Immature natural killer cell (primary cell): ENCODE results near the gene DCK. TPM values are rescaled to one million over a fixed set of nuclear protein-coding genes. Genes with fewer than 3 reads are reported as not detected.

Source experiments
- DNase-seq, 3 donors: peaks; one replicate each; pipeline ENCODE4 v3.0.0; 2022; ENCODE audit warnings: mixed read lengths in 1 of 3
- H3K27ac Mint-ChIP-seq, 6 donors: one replicate each; pipeline ENCODE4 v1.8.0; 2020; ENCODE audit warnings: mixed read lengths in 6 of 6, mild to moderate bottlenecking in 5 of 6, inconsistent platforms in 4 of 6, moderate library complexity in 3 of 6
- H3K27me3 Mint-ChIP-seq, 3 donors: one replicate each; pipeline ENCODE4 v1.8.0; 2020 to 2021; ENCODE audit warnings: low read depth in 3 of 3, mild to moderate bottlenecking in 3 of 3, mixed read lengths in 3 of 3, moderate library complexity in 3 of 3, inconsistent platforms in 1 of 3
- H3K36me3 Mint-ChIP-seq, 3 donors: one replicate each; pipeline ENCODE4 v1.8.0; 2020; ENCODE audit warnings: mixed read lengths in 3 of 3, inconsistent platforms in 2 of 3, mild to moderate bottlenecking in 2 of 3
- H3K4me1 Mint-ChIP-seq, 2 donors: one replicate each; pipeline ENCODE4 v1.8.0; 2020; ENCODE audit warnings: inconsistent platforms in 2 of 2, mild to moderate bottlenecking in 2 of 2, mixed read lengths in 2 of 2, moderate library complexity in 1 of 2
- H3K4me3 Mint-ChIP-seq, 5 donors: one replicate each; pipeline ENCODE4 v1.8.0; 2020; ENCODE audit warnings: mild to moderate bottlenecking in 5 of 5, mixed read lengths in 5 of 5, inconsistent platforms in 3 of 5, moderate library complexity in 3 of 5
- H3K9me3 Mint-ChIP-seq, 6 donors: one replicate each; pipeline ENCODE4 v1.8.0; 2020; ENCODE audit warnings: mild to moderate bottlenecking in 6 of 6, mixed read lengths in 6 of 6, inconsistent platforms in 4 of 6, moderate library complexity in 3 of 6
- polyA plus RNA-seq, 3 donors: library from polyadenylated mRNA; unstranded; fragments of 300-500 nt; fragmentation: Illumina TruSeq; gene quantifications; one replicate each; pipeline ENCODE4 v1.2.3, GENCODE V29; 2021

The DCK gene
- polyA plus RNA-seq, result 100 to 1,000 TPM in 1 of 3 donors, 10 to 100 TPM in 2; 78.7 to 117 (median 78.8) TPM

GRCh38 chr4:70993181-70994068, at the start of gene DCK:
Gene DCK, plus strand, starts transcription at chr4:70993649. Its CDS starts 187 bp downstream, at chr4:70993836.
- H3K27ac Mint-ChIP-seq, result peak within 1 kb of the TSS; percentile 81 to 96 (median 90)
- H3K36me3 Mint-ChIP-seq, result no peaks in the 10 kb centered on the region
- H3K9me3 Mint-ChIP-seq, result peaks cover 0 to 1% (median 0%) of the 10 kb centered on the region in 6 donors
- peak; percentile 89 to 90 (median 89) for DNase-seq
- peaks cover 48 to 54% of the 10 kb centered on the region in 2 donors for H3K4me1 Mint-ChIP-seq
- H3K27me3 Mint-ChIP-seq, result peaks cover 0 to 13% (median 0%) of the 10 kb centered on the region in 3 donors
- peak within 1 kb of the TSS; percentile 92 to 97 (median 94) for H3K4me3 Mint-ChIP-seq

GRCh38 chr4:70945046-70945445, 48.4 kb upstream of the DCK start:
- Mint-ChIP-seq H3K27ac (no peak overlapping the region), H3K27me3 (peaks cover 0 to 2% (median 0%) of the 10 kb centered on the region in 3 donors), H3K4me3 (no peak overlapping the region), H3K4me1 (peaks cover 6 to 26% of the 10 kb centered on the region in 2 donors), H3K36me3 (peaks cover 2 to 4% (median 3%) of the 10 kb centered on the region in 3 donors), H3K9me3 (peaks cover 0 to 1% (median 0%) of the 10 kb centered on the region in 6 donors)
- DNase-seq, result no peak

GRCh38 chr4:70945452-70946055, 47.9 kb upstream of the DCK start:
- Mint-ChIP-seq H3K4me1 (peaks cover 6 to 23% of the 10 kb centered on the region in 2 donors), H3K9me3 (peaks cover 0 to 1% (median 0%) of the 10 kb centered on the region in 6 donors), H3K27ac (no peak overlapping the region), H3K27me3 (peaks cover 0 to 1% (median 0%) of the 10 kb centered on the region in 3 donors), H3K4me3 (no peak overlapping the region), H3K36me3 (peaks cover 2 to 4% (median 3%) of the 10 kb centered on the region in 3 donors)
- no peak for DNase-seq

GRCh38 chr4:70946939-70947338, 46.5 kb upstream of the DCK start:
- Mint-ChIP-seq H3K27ac (no peak overlapping the region), H3K36me3 (peaks cover 0 to 3% (median 2%) of the 10 kb centered on the region in 3 donors), H3K4me3 (no peak overlapping the region), H3K27me3 (peaks cover 0 to 1% (median 0%) of the 10 kb centered on the region in 3 donors), H3K9me3 (peaks cover 0 to 1% (median 0%) of the 10 kb centered on the region in 6 donors), H3K4me1 (peaks cover 6 to 23% of the 10 kb centered on the region in 2 donors)
- DNase-seq, result no peak

GRCh38 chr4:70948665-70949260, 44.7 kb upstream of the DCK start:
- Mint-ChIP-seq H3K4me3 (no peak overlapping the region), H3K36me3 (peaks cover 0 to 2% (median 0%) of the 10 kb centered on the region in 3 donors), H3K27me3 (peaks cover 0 to 1% (median 0%) of the 10 kb centered on the region in 3 donors), H3K4me1 (peaks cover 6 to 23% of the 10 kb centered on the region in 2 donors), H3K9me3 (no peaks in the 10 kb centered on the region), H3K27ac (no peak overlapping the region)
- DNase-seq, result no peak

- Mint-ChIP-seq H3K4me3 (no peak overlapping the region), H3K27ac (peak overlapping the region in 1 of 6 donors; percentile 57), H3K9me3 (no peaks in the 10 kb centered on the region)
These were observed 39.4 kb upstream of the DCK start for GRCh38 chr4:70954032-70954431.

GRCh38 chr4:70956549-70957210, 36.8 kb upstream of the DCK start:
- Mint-ChIP-seq H3K4me3 (no peak overlapping the region), H3K36me3 (peaks cover 0 to 4% (median 3%) of the 10 kb centered on the region in 3 donors), H3K27ac (peak overlapping the region in 2 of 6 donors; percentile 5 to 8), H3K4me1 (peaks cover 0 to 2% of the 10 kb centered on the region in 2 donors), H3K9me3 (no peaks in the 10 kb centered on the region), H3K27me3 (peaks cover 0 to 2% (median 0%) of the 10 kb centered on the region in 3 donors)
- no peak for DNase-seq

More at GRCh38 chr4:70954032-70954431, 39.4 kb upstream of the DCK start:
- peaks cover 2 to 7% of the 10 kb centered on the region in 2 donors for H3K4me1 Mint-ChIP-seq
- peaks cover 0 to 2% (median 0%) of the 10 kb centered on the region in 3 donors for H3K27me3 Mint-ChIP-seq
- no peaks in the 10 kb centered on the region for H3K36me3 Mint-ChIP-seq
- DNase-seq, result no peak

- DNase-seq, result no peak
- Mint-ChIP-seq H3K27me3 (peaks cover 0 to 2% (median 0%) of the 10 kb centered on the region in 3 donors), H3K9me3 (no peaks in the 10 kb centered on the region), H3K4me1 (peaks cover 0 to 2% of the 10 kb centered on the region in 2 donors), H3K36me3 (peaks cover 4 to 9% (median 8%) of the 10 kb centered on the region in 3 donors), H3K27ac (no peak overlapping the region), H3K4me3 (no peak overlapping the region)
These were observed 34.8 kb upstream of the DCK start for GRCh38 chr4:70958681-70959080.

- DNase-seq, result no peak
- Mint-ChIP-seq H3K4me3 (no peak overlapping the region), H3K27me3 (peaks cover 0 to 1% (median 0%) of the 10 kb centered on the region in 3 donors), H3K9me3 (no peaks in the 10 kb centered on the region), H3K27ac (no peak overlapping the region), H3K36me3 (peaks cover 0 to 21% (median 14%) of the 10 kb centered on the region in 3 donors), H3K4me1 (peaks cover 0 to 3% of the 10 kb centered on the region in 2 donors)
These were observed 24.4 kb upstream of the DCK start for GRCh38 chr4:70969076-70969475.

- Mint-ChIP-seq H3K9me3 (no peaks in the 10 kb centered on the region), H3K36me3 (peaks cover 0 to 35% (median 27%) of the 10 kb centered on the region in 3 donors), H3K27ac (no peak overlapping the region), H3K4me3 (no peak overlapping the region), H3K4me1 (no peaks in the 10 kb centered on the region), H3K27me3 (no peaks in the 10 kb centered on the region)
- no peak for DNase-seq
These were observed 17.2 kb upstream of the DCK start for GRCh38 chr4:70976252-70976651.

- Mint-ChIP-seq H3K9me3 (no peaks in the 10 kb centered on the region), H3K27ac (no peak overlapping the region), H3K4me3 (no peak overlapping the region), H3K4me1 (no peaks in the 10 kb centered on the region), H3K36me3 (peaks cover 0 to 27% (median 22%) of the 10 kb centered on the region in 3 donors), H3K27me3 (no peaks in the 10 kb centered on the region)
- no peak for DNase-seq
These were observed 13.9 kb upstream of the DCK start for GRCh38 chr4:70979445-70980008.

GRCh38 chr4:70980196-70980595, 13.3 kb upstream of the DCK start:
- peaks cover 0 to 20% (median 18%) of the 10 kb centered on the region in 3 donors for H3K36me3 Mint-ChIP-seq
- H3K4me3 Mint-ChIP-seq, result no peak overlapping the region
- no peak overlapping the region for H3K27ac Mint-ChIP-seq
- H3K4me1 Mint-ChIP-seq, result no peaks in the 10 kb centered on the region
- H3K9me3 Mint-ChIP-seq, result no peaks in the 10 kb centered on the region
- DNase-seq, result no peak
- no peaks in the 10 kb centered on the region for H3K27me3 Mint-ChIP-seq

- no peak overlapping the region for H3K4me3 Mint-ChIP-seq
- H3K27ac Mint-ChIP-seq, result no peak overlapping the region
- no peaks in the 10 kb centered on the region for H3K4me1 Mint-ChIP-seq
- H3K27me3 Mint-ChIP-seq, result no peaks in the 10 kb centered on the region
- no peak for DNase-seq
- no peaks in the 10 kb centered on the region for H3K9me3 Mint-ChIP-seq
- peaks cover 0 to 4% (median 2%) of the 10 kb centered on the region in 3 donors for H3K36me3 Mint-ChIP-seq
These were observed 9.3 kb upstream of the DCK start for GRCh38 chr4:70984106-70984505.
